OCI-LY3 (cell line): Measurements from ENCODE around the gene TMEM229A.

ENCODE experiments used
- H2AFZ ChIP-seq: fragments of 200-600, 300-600 bp; shearing (Covaris generic); 2 replicates; pipeline ENCODE4 v1.6.0; 2014; ENCODE audit warnings: antibody characterized with exemption, low read depth, low read length
- H3K27ac ChIP-seq: fragments of 200-600, 300-600 bp; sonication (generic); 2 replicates; pipeline ENCODE4 v1.5.1; 2014; ENCODE audit warnings: mild to moderate bottlenecking, low read length, moderate library complexity, mixed read lengths
- H3K27me3 ChIP-seq: fragments of 200-600, 300-600 bp; sonication (generic); 2 replicates; pipeline ENCODE4 v1.6.1; 2014; ENCODE audit warnings: low read depth, low read length, mixed read lengths
- H3K36me3 ChIP-seq: fragments of 200-600, 300-600 bp; sonication (generic); replicated peaks from 2 replicates; pipeline ENCODE3; 2014; ENCODE audit warnings: low read depth, low read length, mixed read lengths
- H3K4me1 ChIP-seq: fragments of 300-600, 200-600 bp; sonication (generic); 2 replicates; pipeline ENCODE4 v1.6.1; 2014; ENCODE audit warnings: low read length, mixed read lengths
- H3K4me2 ChIP-seq: fragments of 200-600, 300-600 bp; sonication (generic); 2 replicates; pipeline ENCODE4 v1.6.1; 2014; ENCODE audit warnings: low read length, mixed read lengths
- H3K4me3 ChIP-seq: fragments of 300-600, 200-600 bp; sonication (generic); 2 replicates; pipeline ENCODE4 v1.5.1; 2014; ENCODE audit warnings: antibody characterized with exemption, mild to moderate bottlenecking, low read length, moderate library complexity
- H3K79me2 ChIP-seq: fragments of 300-600, 200-600 bp; shearing (Covaris generic); 2 replicates; pipeline ENCODE4 v1.6.1; 2014; ENCODE audit warnings: mild to moderate bottlenecking, low read length, mixed read lengths
- H3K9ac ChIP-seq: fragments of 300-600, 200-600 bp; shearing (Covaris generic); 2 replicates; pipeline ENCODE4 v1.6.0; 2014; ENCODE audit warnings: mild to moderate bottlenecking, low read length, moderate library complexity
- H3K9me3 ChIP-seq: fragments of 200-600, 300-600 bp; shearing (Covaris generic); 2 replicates; pipeline ENCODE4 v1.6.1; 2014; ENCODE audit warnings: low read length, mixed read lengths; ENCODE audit not compliant: insufficient read depth
- H4K20me1 ChIP-seq: fragments of 200-600, 300-600 bp; sonication (generic); 2 replicates; pipeline ENCODE4 v1.6.1; 2016; ENCODE audit warnings: low read length, mixed read lengths; ENCODE audit not compliant: insufficient read depth
- CTCF ChIP-seq: fragments of 200-600, 300-600 bp; sonication (generic); IDR thresholded peaks from 2 replicates; pipeline ENCODE4 v1.5.1; 2014; ENCODE audit warnings: antibody characterized with exemption, low read length, low read depth
- EZH2phosphoT487 ChIP-seq: fragments of 200-600 bp; shearing (Covaris generic); IDR thresholded peaks from 2 replicates; pipeline ENCODE4 v1.6.1; 2018; ENCODE audit warnings: antibody characterized with exemption, mixed run types, low read depth

TMEM229A gene

GRCh38 chr7:124062171-124062570 is 29.3 kb upstream of the TMEM229A start:
- Histone ChIP-seq H3K27ac (no peak overlapping the region), H3K4me3 (no peak overlapping the region), H3K9me3 (no peaks in the 10 kb centered on the region), H3K79me2 (no peaks in the 10 kb centered on the region), H3K4me2 (no peak overlapping the region), H3K36me3 (no peaks in the 10 kb centered on the region), H3K27me3 (no peaks in the 10 kb centered on the region), H3K4me1 (peaks cover 9% of the 10 kb centered on the region), H4K20me1 (no peaks in the 10 kb centered on the region), H3K9ac (no peak overlapping the region), H2AFZ (no peak overlapping the region)
- no peak for TF ChIP-seq CTCF

GRCh38 chr7:124060528-124060927 is 27.7 kb upstream of the TMEM229A start:
- Histone ChIP-seq H2AFZ (no peak overlapping the region), H3K36me3 (no peaks in the 10 kb centered on the region), H3K9ac (no peak overlapping the region), H3K27me3 (no peaks in the 10 kb centered on the region), H3K9me3 (no peaks in the 10 kb centered on the region), H3K79me2 (no peaks in the 10 kb centered on the region), H4K20me1 (no peaks in the 10 kb centered on the region), H3K4me2 (no peak overlapping the region), H3K4me3 (no peak overlapping the region), H3K27ac (no peak overlapping the region), H3K4me1 (peaks cover 9% of the 10 kb centered on the region)
- no peak for TF ChIP-seq CTCF
- no peak for TF ChIP-seq EZH2phosphoT487

- no peaks in the 10 kb centered on the region for H3K9me3 ChIP-seq
- H3K79me2 ChIP-seq, result no peaks in the 10 kb centered on the region
- no peaks in the 10 kb centered on the region for H4K20me1 ChIP-seq
- no peaks in the 10 kb centered on the region for H3K36me3 ChIP-seq
- peaks cover 9% of the 10 kb centered on the region for H3K4me1 ChIP-seq
- no peaks in the 10 kb centered on the region for H3K27me3 ChIP-seq
- H3K4me2 ChIP-seq, result peak overlapping the region; percentile 48
- H3K4me3 ChIP-seq, result 0 out of 2 replicates have a peak overlapping the region, but pooled peaks have one; percentile 22
- no peak overlapping the region for H3K27ac ChIP-seq
- H3K9ac ChIP-seq, result no peak overlapping the region
- no peak for TF ChIP-seq CTCF
- no peak overlapping the region; the same call in 1 of the 2 replicates for H2AFZ ChIP-seq
These were observed 26.5 kb upstream of the TMEM229A start for GRCh38 chr7:124059375-124059774.

- Histone ChIP-seq H3K4me1 (peaks cover 9% of the 10 kb centered on the region), H3K36me3 (no peaks in the 10 kb centered on the region), H3K27me3 (no peaks in the 10 kb centered on the region), H3K27ac (no peak overlapping the region), H3K9ac (no peak overlapping the region), H3K4me2 (no peak overlapping the region), H2AFZ (no peak overlapping the region), H3K79me2 (no peaks in the 10 kb centered on the region), H3K4me3 (no peak overlapping the region), H4K20me1 (no peaks in the 10 kb centered on the region), H3K9me3 (no peaks in the 10 kb centered on the region)
- TF ChIP-seq CTCF, result no peak
- no peak for TF ChIP-seq EZH2phosphoT487
These were observed 25.6 kb upstream of the TMEM229A start for GRCh38 chr7:124058515-124058914.
